ENCODE data around the gene PLCH1.

The PLCH1 gene

DNA sequence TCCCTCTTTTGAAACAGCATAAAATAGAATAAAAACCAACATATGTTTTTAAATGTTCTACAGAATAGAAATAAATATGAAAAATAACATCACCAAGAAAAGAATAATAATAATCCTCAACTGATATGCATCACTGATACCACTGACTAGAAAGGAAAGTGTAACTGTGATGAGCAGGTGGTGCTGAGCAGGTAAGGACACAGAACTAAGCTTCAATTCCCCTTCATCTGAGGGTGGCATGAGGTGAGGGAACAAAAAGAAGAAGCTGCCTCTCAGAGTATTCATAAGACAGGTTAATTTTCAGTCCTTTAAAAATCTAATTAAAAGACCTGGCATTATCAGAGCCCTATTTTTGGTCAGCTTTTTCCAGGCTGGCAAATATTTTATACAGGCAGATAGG, 216.3 kb downstream of the PLCH1 start:
- DNase-seq (ENCODE audit: low spot score): no peak

GRCh38 chr3:155525324-155525833, 219.5 kb downstream of the PLCH1 start:
- no peak for DNase-seq (ENCODE audit: low spot score)

GRCh38 chr3:155520463-155520862, 224.4 kb downstream of the PLCH1 start:
- DNase-seq (ENCODE audit: low spot score): no peak

DNA sequence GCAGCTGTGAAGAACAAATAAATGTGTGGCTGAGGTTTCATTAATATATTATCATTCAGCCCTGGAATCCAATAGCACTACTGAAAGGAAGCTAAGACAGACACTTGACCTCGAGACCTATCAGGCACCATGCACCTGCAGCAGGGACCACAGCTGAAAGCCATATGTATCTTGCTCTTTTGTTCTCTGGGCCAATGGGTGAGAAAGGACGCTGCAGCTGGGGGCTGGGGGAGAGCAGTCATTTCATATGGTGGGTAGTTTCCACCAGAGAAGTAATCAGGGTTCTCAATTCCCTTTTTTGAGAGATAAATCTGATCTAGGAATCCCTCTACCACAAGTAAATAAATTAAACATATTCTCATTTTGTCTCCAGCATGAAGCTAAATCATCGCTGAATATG, 225.8 kb downstream of the PLCH1 start:
- no peak for DNase-seq (ENCODE audit: low spot score)

DNA sequence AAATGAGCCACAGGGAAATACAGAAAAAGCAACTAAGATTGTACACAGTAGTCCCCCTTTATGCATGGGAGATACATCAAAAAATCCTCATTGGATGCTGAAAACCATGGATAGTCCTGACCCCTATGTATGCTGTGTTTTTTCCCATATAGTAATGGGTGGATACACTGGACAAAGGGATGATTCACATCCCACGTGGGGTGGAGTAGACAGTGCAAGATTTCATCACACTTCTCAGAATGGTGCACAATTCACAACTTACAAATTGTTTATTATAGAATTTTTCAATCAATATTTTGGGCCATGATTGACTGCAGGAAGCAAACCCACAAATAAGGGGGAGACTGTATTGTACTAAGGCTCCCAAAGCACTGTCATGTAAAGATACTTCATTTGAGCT, 227.0 kb downstream of the PLCH1 start:
- no peak for DNase-seq (ENCODE audit: low spot score)

GRCh38 chr3:155516439-155516838, 228.4 kb downstream of the PLCH1 start:
- DNase-seq (ENCODE audit: low spot score): no peak

- no peak for DNase-seq (ENCODE audit: low spot score)
These were observed 232.0 kb downstream of the PLCH1 start for GRCh38 chr3:155512867-155513261.

- no peak for DNase-seq (ENCODE audit: low spot score)
These were observed 232.6 kb downstream of the PLCH1 start for GRCh38 chr3:155512175-155512866.

- DNase-seq (ENCODE audit: low spot score): no peak
These were observed 240.2 kb downstream of the PLCH1 start for GRCh38 chr3:155504682-155505081.

DNA sequence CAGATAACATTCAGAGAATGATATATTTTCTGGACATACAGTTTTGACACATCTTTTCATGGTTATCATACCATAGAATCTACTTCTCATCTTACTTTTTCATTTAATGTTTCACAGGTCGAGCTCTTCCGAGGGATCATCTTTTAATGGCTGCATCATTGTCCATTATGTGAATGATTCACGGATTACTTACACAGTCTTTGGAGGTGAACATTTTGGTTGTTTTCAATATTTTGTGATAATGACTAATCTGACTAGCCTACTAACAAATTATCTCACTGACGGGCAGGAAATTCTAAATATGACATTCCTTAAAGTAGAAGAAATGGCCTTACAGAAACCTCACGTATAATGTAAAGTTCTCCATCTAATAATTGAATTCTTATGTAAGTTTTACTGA, 242.2 kb downstream of the PLCH1 start:
- no peak for DNase-seq (ENCODE audit: low spot score)

DNA sequence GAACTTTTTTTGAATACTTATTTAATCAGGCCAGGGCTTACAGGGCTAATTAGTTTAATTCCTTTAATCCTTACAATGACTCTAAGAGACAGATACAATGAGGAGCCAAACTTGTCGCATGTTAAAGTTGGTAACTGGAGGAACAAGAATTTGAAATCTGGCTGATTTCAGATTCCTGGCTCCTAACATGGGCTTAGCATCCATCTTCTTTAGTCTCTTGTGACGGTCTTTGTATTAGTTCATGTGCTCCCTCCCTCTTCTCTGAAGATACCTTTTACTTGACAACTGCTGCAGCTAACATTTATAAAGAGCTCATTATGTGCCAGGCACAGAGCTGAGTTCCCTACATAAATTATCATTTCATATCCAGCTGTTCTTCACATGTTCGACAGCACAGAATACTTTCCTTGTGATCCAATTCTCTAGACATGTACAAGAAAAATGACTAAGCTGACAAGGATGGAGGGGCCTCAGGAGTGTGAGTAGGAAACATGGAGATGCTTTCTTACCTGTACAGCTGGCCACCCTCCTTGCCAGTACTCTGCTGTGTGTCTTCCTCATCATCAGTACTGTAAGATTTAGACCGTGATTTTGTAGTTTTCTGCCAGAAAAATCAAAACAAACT, 244.6 kb downstream of the PLCH1 start:
- no peak for DNase-seq (ENCODE audit: low spot score)

DNA sequence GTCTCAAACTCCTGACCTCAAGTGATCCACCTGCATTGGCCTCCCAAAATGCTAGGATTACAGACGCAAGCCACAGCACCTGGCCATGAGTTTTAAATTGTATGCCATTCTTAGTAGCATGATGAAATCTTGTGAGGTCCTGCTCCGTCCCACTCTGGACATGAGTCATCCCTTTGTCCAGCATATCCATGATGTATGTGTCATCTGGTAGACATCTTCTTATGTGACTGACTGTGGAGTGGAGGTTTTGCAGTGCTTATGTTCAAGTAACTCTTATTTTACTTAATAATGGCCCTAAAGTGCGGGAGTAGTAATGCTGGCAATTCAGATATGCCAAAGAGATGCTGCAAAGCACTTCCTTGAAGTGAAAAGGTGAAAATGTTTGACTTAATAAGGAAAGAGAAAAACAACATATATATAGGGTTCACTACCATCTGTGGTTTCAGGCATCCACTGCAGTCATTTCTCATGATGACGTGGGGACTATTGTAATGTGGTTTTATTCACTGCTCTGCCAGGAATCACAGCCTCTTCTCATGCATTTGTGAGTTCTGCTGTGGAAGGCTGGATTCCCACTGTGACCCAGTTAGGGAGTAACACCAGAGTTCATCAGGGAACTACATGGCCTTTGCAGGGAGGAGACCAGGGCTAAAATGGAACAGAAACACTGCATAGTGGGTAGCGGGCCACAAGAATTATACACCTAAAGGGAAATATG, 246.8 kb downstream of the PLCH1 start:
- no peak for DNase-seq (ENCODE audit: low spot score)

GRCh38 chr3:155496206-155496605, 248.7 kb downstream of the PLCH1 start:
- DNase-seq (ENCODE audit: low spot score): no peak

DNA sequence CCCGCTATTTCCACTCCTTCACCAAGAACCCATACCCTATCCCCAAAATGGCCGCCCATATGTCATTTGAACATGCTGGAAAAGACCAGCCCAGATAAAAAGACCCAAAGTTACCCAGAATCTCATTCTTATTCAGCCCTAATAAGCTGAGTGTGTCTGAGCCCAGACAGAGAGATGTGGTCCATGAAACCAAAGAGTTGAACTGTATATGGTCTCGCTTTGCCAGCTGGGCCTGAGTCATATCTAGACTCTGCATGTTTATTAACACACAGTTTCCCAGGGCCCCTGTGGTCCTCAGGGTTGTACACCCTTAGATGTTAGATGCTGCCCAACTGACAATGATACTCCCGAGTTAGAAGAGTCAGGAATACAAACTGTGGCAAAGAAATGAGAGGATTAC, 249.5 kb downstream of the PLCH1 start:
- DNase-seq (ENCODE audit: low spot score): no peak

- DNase-seq (ENCODE audit: low spot score): no peak
These were observed 250.5 kb downstream of the PLCH1 start for GRCh38 chr3:155494332-155494731.

GRCh38 chr3:155492841-155493240, 252.0 kb downstream of the PLCH1 start:
- no peak for DNase-seq (ENCODE audit: low spot score)

- no peak for DNase-seq (ENCODE audit: low spot score)
These were observed 253.2 kb downstream of the PLCH1 start for GRCh38 chr3:155491696-155492095.

- DNase-seq (ENCODE audit: low spot score): no peak
These were observed 256.2 kb downstream of the PLCH1 start for GRCh38 chr3:155488671-155489070.

- no peak for DNase-seq (ENCODE audit: low spot score)
These were observed 259.0 kb downstream of the PLCH1 start for GRCh38 chr3:155485897-155486296.

DNA sequence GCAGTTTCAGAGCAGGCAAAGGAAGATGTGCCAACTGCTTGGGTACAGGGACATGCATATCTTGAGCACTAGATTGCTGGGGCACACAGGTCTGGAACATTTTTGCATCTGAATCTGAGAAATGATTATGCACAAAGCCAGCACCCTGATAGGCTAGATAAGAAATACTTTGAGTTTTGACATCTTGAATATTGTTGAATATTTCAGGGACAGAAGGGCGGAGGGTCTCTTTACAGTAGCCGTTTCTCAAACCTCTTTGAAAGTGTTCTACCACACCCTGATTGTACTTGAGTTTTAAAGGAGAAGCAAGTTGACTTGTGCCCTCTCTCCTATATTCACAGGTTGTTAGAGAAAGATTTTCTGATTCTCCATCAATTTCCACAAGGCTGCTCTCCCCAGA, 263.3 kb downstream of the PLCH1 start:
- no peak for DNase-seq (ENCODE audit: low spot score)

DNA sequence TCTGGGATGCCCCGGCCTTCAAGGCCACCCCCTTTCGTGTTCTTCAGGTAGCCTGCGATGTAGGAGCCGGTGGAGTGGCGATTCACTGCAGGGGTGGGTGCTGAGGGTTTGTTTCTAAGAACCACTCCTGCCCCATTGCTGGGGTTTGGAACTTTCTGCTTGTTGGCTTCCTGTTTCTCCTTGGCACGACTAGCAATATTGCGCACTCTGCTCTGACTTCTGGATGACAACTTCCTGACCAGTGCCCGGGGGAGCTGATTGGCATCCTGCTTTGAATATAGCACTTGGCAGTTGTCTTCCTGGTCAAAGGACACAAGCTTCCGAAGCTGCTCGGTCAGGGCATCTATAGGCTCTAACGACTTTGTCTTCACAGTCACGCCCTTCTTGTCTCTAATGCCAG, 263.8 kb downstream of the PLCH1 start:
- DNase-seq (ENCODE audit: low spot score): no peak

GRCh38 chr3:155465664-155466063, 279.2 kb downstream of the PLCH1 start:
- no peak for DNase-seq (ENCODE audit: low spot score)

DNA sequence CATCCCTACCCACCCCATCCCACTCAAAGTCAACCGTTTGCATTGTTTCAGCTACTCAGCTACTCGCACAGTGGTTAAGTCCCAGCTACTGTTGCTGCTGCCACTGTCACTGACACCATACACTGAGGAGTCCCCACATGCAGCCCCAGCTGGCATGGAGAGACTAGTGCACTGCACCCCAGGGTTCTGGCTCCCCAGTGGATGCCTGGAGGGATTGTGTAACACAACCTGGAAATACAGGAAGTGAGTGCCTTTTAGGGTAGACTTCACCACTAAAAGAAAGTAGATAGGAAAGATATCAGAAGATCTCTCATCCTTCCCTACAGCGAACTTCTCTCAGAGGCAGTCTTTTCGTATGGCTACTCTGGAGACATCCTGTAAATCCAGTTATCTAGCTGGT, 282.2 kb downstream of the PLCH1 start:
- no peak for DNase-seq (ENCODE audit: low spot score)
